ENCODE data around the gene ASF1B. TPM values are rescaled to one million over a fixed set of nuclear protein-coding genes. Genes with fewer than 3 reads are reported as not detected.
"Not testable (repeated sequence)": the region's sequence is repeated elsewhere in the genome, so short reads cannot be mapped to it uniquely, and the experiment has no call there.

The ASF1B gene
- total and polyA plus RNA-seq, 2 donors (not counting 1 experiment from before 2014, with no cell fraction given): 2.6 to 6.5 TPM

GRCh38 chr19:14146789-14147216 lies 10.4 kb upstream of the ASF1B start:
- no peak overlapping the region for H3K4me2 ChIP-seq (ENCODE audit: extremely low read depth, insufficient read depth, low read length)

GRCh38 chr19:14146169-14146568 lies 9.8 kb upstream of the ASF1B start:
- H3K79me2 ChIP-seq (ENCODE audit: control insufficient read depth, insufficient read depth, low read length); H3K9me3 ChIP-seq (ENCODE audit: control insufficient read depth, insufficient read depth, low read depth, low read length); DNase-seq (ENCODE audit: low read depth in 2 of 2); H3K4me2 ChIP-seq (ENCODE audit: extremely low read depth, insufficient read depth, low read length); H3K9ac ChIP-seq (ENCODE audit: insufficient read depth, low read length); H3K4me1 ChIP-seq (ENCODE audit: control insufficient read depth, extremely low read depth, insufficient read depth, low read length); H3K27me3 ChIP-seq (ENCODE audit: control insufficient read depth, insufficient read depth, low read length); H4K20me1 ChIP-seq (ENCODE audit: control insufficient read depth, extremely low read depth, insufficient read depth, low read length); H3K27ac ChIP-seq (ENCODE audit: insufficient read depth, low read length); H3K36me3 ChIP-seq (ENCODE audit: control insufficient read depth, insufficient read depth, low read length); H2AFZ ChIP-seq (ENCODE audit: low read length); H3K4me3 ChIP-seq (replicated peaks in 1 of 4; ENCODE audit: control extremely low read depth in 1 of 4, insufficient read depth in 1 of 4, low read depth in 3 of 4, low read length in 4 of 4): not testable (repeated sequence)

More at GRCh38 chr19:14146789-14147216, 10.4 kb upstream of the ASF1B start:
- Histone ChIP-seq H3K36me3 (ENCODE audit: control insufficient read depth, insufficient read depth, low read length) (no peaks in the 10 kb centered on the region), H3K4me1 (ENCODE audit: control insufficient read depth, extremely low read depth, insufficient read depth, low read length) (peaks cover 8% of the 10 kb centered on the region), H3K9me3 (ENCODE audit: control insufficient read depth, insufficient read depth, low read depth, low read length) (no peaks in the 10 kb centered on the region), H3K27me3 (ENCODE audit: control insufficient read depth, insufficient read depth, low read length) (no peaks in the 10 kb centered on the region), H3K9ac (ENCODE audit: insufficient read depth, low read length) (no peak overlapping the region), H3K79me2 (ENCODE audit: control insufficient read depth, insufficient read depth, low read length) (no peaks in the 10 kb centered on the region), H2AFZ (ENCODE audit: low read length) (no peak overlapping the region), H4K20me1 (ENCODE audit: control insufficient read depth, extremely low read depth, insufficient read depth, low read length) (no peaks in the 10 kb centered on the region), H3K27ac (ENCODE audit: insufficient read depth, low read length) (no peak overlapping the region), H3K4me3 (replicated peaks in 1 of 4; ENCODE audit: control extremely low read depth in 1 of 4, insufficient read depth in 1 of 4, low read depth in 3 of 4, low read length in 4 of 4) (no peak overlapping the region)
- TF ChIP-seq CTCF (conservative IDR thresholded peaks at IDR 0.05 in 1 of 2, IDR thresholded peaks at IDR 0.05 in 1 of 2; ENCODE audit: low read depth in 1 of 2, low read length in 2 of 2) (no peak), EZH2 (IDR thresholded peaks at IDR 0.05; ENCODE audit: low read length, missing control alignments) (no peak)
- DNase-seq (ENCODE audit: low read depth in 2 of 2): peak; percentile 53 to 81

- Histone ChIP-seq H3K27me3 (ENCODE audit: control insufficient read depth, insufficient read depth, low read length) (no peaks in the 10 kb centered on the region), H3K4me1 (ENCODE audit: control insufficient read depth, extremely low read depth, insufficient read depth, low read length) (peaks cover 8% of the 10 kb centered on the region), H3K79me2 (ENCODE audit: control insufficient read depth, insufficient read depth, low read length) (no peaks in the 10 kb centered on the region), H3K9me3 (ENCODE audit: control insufficient read depth, insufficient read depth, low read depth, low read length) (no peaks in the 10 kb centered on the region), H3K9ac (ENCODE audit: insufficient read depth, low read length) (no peak overlapping the region), H3K27ac (ENCODE audit: insufficient read depth, low read length) (no peak overlapping the region), H4K20me1 (ENCODE audit: control insufficient read depth, extremely low read depth, insufficient read depth, low read length) (no peaks in the 10 kb centered on the region), H3K4me3 (replicated peaks in 1 of 4; ENCODE audit: control extremely low read depth in 1 of 4, insufficient read depth in 1 of 4, low read depth in 3 of 4, low read length in 4 of 4) (no peak overlapping the region), H2AFZ (ENCODE audit: low read length) (no peak overlapping the region), H3K36me3 (ENCODE audit: control insufficient read depth, insufficient read depth, low read length) (no peaks in the 10 kb centered on the region), H3K4me2 (ENCODE audit: extremely low read depth, insufficient read depth, low read length) (no peak overlapping the region)
- TF ChIP-seq EZH2 (IDR thresholded peaks at IDR 0.05; ENCODE audit: low read length, missing control alignments) (no peak), CTCF (conservative IDR thresholded peaks at IDR 0.05 in 1 of 2, IDR thresholded peaks at IDR 0.05 in 1 of 2; ENCODE audit: low read depth in 1 of 2, low read length in 2 of 2) (no peak)
- no peak for DNase-seq (ENCODE audit: low read depth in 2 of 2)
Measured at GRCh38 chr19:14145381-14145780, 9.0 kb upstream of the ASF1B start.

Measured in fibroblast of lung (primary cell).